Fibroblast of skin of back (primary cell): ENCODE data around the gene GPC5.
A peak's percentile ranks its signal among the peaks of the same experiment; 100 is the strongest.
"Not testable (repeated sequence)": the region's sequence is repeated elsewhere in the genome, so short reads cannot be mapped to it uniquely, and the experiment has no call there.

Experiments used
- DNase-seq: peaks from one replicate; pipeline ENCODE4 v3.0.0-alpha.2; 2013

The GPC5 gene

DNA sequence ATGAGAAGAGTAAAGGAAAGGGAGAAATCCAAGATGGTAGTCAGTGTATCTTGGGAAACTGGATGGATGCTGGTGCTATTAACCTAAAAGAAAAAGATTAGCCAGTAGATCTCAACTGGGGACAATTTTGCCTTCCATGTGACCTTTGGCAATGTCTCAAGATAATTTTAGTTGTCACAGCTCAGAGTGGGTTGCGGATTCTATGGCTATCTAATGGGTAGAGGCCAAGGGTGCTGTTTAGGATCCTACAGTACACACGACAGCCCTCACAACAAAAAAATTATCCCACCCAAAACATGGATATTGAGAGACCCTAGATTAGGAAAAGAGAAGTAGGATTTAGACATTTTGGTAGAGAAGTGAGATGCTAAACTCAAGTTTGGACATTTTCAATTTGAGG, 258.9 kb downstream of the GPC5 start:
- no peak for DNase-seq

DNA sequence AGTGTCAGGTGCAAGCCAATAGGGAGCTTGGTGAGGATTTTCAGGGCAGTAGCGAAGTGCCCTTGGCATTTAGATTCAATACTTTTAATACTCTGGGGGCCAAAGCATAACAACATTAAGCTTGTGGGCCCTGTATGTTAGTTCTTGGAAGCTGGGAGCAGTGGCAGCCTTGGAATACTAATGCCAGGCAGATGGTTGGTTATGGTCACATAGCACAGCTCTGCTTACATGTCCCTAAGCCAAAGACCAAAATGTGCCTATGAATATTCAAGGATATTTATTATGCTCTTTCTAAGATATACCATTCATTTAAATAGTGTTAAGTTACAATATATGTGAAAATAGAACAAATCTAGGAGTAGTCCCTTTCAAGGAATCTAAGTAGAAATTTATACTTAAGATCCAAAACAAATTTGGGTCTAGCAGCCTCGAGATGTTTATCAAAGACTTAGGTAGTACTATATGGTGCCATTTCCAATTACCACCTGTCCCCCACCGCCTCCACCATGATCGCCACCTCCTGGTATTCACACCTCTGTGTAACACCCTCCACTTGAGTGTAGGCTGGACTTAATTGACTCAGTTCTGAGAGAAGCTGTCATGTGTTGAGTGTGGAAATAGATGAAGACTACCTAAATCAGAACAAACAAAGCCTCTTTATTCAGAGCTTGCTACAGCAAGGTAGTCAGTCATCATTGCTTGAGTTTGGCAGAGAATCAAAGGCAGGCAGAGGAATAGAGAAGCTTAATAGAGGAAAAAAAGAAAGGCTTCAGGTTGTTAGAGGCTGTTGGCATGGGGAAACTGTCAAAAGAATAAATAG, 261.0 kb downstream of the GPC5 start:
- DNase-seq = no peak

DNA sequence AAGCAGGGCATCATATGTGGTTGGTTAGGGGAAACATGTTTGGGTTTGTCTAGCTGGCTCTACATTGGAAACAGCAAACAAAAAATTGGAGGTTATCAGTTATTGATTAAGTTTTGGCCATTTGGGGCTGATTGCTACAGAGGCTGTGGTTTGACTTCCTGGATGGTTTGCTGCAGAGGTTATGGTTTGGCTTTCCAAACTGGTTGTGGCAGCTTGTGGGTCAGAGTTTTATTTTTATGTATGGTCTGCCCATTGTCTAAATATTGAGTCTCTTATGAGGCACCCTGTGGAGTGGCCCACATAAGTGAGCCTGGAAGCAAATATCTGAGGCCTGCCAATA, 261.6 kb downstream of the GPC5 start:
- DNase-seq = no peak

DNA sequence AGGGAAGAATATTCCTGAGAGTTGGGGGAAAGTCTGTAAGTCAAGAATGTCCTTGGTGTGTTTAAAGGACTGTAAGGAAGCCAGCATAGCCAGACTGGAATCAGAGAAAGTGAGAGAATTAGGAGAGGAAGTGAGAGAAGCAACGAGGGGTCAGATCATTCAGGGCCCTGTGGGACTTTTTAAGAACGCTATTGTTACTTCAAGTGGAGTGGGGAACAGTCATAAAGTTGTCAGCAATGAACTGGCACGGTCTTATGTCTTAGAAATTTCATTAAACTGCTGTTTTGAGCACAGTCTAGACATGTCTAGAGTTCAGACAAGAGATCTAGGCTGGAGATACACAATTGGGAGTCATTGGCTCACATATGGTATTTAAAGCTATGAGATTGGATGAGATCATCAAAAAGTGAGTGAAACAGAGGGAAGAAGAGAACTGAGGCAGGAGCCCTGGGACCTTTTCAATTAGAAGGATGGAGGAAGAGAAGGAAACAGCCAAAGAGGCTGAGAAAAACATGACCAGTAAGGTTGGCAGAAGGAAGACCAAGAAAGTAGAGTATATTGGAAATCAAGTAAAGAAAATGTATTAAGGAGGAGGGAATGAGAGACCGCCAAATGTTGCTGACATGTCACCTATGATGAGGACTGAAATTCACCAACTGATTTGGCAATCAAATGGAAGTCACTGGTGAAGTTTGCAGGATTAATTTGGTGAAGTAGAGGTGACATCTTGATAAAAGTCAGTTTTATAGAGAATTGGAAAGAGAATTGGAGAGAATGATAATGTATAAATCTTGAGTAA, 263.5 kb downstream of the GPC5 start:
- no peak for DNase-seq

DNA sequence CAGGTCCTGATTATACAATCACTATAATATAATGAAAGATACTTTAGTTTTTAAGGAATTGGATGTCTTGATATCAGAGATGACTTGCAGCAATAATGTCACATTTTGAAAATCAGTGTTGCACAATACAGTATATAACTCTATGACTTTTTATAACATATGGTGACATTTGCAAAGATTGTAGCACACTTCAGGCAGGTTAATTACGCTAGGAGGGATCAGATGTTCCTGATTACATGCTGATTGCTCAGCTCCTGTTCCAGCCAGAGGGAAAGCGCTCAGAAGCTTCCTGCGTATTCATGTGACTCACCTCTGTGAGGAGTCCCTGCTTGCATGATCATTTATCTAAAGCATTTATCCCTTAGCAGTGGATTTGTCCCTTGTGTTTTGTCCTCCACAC, 265.6 kb downstream of the GPC5 start:
- DNase-seq = no peak

DNA sequence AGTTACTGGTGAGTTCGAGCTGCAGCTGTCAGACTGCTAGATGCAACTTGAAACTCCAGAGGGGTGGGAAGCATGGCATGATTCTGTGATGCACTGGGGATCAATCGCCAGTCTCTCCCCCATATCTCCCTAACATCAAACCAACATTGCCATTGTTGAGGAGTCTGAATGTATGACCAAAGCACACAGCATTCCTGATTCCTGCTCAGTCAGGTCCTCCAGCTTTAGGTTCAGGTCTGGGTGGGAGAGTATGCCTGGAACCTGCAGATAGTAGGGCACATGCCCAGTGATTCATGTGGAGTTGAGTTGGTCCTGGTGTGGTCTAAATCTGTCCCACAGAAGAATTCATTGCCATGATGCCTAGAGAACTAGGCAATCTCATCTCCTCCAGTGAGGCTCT, 269.1 kb downstream of the GPC5 start:
- DNase-seq = no peak

DNA sequence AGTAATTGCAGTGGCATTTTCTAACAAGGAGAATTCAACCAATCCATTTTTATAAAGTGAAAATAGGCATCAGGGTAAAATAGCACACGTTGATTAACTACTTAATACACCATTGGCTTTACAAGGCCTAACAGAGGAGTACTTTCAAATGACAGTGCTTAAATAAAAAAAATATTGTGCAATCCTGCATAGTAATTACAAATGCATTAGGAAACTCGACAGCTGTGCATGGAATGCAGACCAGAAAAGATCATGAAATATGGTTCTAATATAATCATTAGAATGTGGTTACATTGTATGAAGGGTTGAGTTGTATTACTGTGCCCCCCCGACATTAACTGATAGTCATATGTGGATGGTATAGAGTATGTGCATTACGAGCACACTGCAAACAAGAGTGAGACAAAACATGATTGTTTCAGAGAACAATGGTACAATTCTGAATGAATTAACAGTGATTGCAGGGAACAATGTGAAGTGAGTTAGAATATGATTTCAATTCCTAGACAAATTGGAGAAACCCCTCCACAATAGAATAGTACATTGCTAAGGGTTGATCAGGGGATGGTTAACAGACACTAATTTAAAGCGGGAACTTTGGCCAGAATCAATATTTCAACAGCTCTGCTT, 270.6 kb downstream of the GPC5 start:
- DNase-seq = no peak

DNA sequence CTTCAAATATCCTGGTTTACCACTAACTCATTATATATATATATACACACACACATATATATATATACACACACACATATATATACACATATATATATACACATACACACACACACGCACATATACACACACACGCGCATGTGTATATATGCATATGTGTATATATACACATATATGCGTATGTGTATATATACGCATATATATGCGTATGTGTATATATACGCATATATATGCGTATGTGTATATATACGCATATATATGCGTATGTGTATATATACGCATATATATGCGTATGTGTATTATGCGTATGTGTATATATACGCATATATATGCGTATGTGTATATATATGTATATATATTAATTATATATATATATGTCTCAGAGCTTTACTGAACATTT, 275.9 kb downstream of the GPC5 start:
- DNase-seq = not testable (repeated sequence)

DNA sequence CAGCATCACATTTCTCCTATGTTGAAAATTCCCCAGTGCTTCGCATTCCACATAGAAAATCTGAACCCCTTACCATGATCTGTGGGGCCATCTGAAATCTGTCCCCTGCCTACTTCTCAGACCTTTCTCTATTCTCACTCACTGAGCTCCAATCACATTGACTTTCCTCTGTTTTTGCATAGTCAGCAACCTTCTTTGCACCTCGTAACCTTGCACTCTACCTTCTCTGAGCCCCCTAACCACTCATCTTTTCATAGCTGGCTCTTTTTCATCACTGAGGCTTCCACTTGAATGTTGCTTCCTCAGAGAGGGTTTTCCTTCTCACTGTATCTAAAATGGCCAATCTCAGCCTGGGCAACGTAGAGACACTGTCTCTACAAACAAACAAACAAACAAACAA, 286.3 kb downstream of the GPC5 start:
- no peak for DNase-seq

DNA sequence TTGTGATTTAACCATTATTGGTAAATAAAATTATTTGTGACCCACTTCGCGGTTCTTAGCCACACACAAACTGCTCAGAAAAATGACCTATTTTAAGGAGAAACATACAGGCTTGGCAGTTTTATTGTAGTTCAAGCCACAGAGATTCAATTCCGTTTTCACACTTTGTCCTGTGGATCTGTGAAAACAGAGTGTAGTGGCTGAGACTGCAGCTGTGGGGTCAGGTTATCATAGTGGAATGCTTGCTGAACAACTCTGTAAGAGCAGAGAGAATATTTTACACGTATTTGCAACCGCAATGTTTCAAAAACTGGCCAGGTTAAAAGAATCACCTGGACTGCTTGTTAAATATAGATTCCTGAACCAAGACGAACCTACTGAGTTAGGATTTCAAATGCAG, 292.5 kb downstream of the GPC5 start:
- no peak for DNase-seq

DNA sequence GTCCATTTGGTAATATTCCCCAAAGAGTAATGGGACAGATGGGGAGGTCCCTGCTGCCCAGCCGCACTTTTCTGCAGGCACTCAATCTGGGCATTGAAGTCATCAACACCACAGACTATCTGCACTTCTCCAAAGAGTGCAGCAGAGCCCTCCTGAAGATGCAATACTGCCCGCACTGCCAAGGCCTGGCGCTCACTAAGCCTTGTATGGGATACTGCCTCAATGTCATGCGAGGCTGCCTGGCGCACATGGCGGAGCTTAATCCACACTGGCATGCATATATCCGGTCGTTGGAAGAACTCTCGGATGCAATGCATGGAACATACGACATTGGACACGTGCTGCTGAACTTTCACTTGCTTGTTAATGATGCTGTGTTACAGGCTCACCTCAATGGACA, 295.0 kb downstream of the GPC5 start:
- DNase-seq = no peak

DNA sequence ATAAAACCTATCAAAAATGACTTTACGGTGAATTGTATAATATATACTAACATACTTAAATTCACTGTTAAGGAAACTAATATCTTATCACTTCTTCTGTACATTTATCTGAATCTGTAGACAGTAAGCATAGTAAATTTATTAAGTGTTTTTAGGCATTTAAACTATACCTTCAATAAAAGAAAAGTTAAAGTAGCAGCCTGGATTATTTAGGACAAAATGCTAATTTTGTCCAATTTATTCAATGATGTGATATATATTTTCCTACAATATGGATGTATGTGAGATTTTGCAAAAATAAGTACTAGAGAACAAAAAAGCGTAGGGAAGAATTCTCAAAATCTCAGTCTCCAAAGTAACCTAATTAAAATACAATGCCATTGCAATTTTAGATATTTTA, 299.9 kb downstream of the GPC5 start:
- DNase-seq = no peak

DNA sequence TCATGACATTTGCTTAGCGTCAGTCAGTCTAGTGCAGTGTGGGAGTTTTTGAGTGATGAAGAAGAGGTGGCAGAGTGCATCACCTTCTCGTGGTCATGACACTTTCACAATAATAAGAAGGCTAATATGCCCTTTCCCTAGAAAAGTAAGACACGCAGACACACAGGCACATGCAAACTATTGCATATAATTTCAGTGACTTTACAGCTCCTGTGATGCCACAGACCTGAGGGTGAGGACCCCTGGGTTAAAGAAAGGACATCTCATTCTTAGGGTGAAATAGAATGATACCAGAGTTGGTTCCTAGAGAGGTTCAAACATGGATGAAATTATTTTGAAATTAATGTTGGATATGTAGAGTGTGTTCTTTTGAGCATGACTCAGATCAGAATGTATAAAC, 300.3 kb downstream of the GPC5 start:
- DNase-seq = no peak

DNA sequence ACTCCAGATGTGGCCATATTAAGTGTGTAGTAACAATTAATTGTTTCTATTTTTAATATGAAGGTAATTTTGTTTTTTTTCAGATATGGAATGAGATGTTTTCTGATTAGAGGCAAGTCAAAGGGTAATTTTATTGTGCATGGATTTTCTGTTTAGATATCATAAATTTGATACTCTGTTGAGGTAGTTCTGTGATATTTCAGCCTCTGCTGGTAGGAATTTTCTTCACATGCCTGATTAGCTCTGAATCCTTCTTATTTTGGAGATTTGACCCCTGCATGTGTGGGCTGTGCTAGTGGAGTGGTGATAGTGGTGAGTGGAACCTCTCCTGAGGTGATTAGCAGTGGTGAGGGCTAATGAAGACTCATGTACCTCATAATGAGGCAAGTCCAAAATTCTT, 301.4 kb downstream of the GPC5 start:
- no peak for DNase-seq

DNA sequence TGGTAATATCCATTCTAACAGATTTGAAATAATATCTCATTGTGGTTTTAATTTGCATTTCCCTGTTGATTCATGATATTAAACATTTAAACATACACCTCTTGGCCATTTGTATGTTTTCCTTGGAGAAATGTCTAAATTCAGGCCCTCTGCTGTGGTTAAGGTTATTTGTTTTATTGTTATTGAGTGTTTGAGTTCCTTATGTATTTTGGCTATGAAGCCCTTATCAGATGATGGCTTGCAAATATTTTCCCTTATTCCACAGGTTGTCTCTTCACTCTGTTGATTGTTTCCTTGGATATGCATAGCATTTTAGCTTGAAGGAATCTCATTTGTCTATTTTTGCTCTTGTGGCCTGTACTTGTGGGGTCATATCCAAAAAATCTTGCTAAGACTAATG, 303.6 kb downstream of the GPC5 start:
- no peak for DNase-seq

DNA sequence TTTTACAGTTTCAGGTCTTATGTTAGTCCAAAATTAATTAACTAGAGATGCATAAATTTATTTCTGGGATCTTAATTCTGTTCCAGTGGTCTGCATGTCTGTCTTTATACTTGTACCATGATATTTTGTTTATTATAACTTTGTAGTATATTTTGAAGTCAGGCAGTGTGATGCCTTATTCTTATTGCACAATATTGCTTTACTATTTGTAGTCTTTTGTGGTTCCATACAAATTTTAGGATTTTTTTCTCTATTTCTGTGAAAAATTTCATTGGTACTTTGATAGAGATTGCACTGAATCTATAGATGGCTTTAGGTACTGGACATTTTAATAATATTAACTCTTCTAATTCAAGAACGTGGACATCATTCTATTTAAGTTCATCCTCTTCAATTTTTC, 304.0 kb downstream of the GPC5 start:
- DNase-seq = no peak

DNA sequence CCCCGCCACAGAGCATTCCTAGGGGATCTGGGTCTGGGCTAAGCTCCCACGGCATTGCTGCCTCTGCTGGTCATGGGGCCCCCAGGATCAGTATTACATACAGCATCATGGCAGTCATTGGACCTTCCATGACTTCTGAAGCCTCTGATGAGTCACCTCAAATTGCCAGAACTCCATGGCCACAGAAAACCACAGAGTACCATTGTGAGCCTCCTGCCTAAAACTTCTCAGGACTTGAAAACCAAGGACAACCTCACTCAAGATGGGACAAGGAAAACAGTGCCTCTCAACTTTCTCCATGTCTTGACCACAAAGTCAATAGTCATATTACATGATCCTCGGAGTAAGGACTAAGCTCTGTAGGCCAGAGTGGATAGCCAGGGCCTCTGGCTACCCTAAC, 306.0 kb downstream of the GPC5 start:
- peak; percentile 6 for DNase-seq

DNA sequence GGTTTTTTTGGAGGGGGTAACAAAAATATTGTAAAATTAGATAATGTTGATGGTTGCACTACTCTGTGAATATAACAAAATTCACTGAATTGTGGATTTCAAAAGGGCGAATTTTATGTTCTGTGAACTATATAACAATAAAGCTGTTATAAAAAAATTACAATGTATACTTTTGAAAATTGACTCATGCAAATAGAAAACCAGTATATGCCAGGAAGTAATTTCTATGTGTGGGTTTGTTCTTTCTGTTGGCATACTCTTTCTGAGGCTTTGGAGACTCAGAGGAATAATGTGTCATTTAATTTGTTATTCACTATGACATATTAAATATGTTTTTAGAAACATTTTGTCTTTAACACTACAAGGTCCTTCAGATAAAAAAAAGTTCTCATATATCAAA, 310.1 kb downstream of the GPC5 start:
- DNase-seq = no peak

DNA sequence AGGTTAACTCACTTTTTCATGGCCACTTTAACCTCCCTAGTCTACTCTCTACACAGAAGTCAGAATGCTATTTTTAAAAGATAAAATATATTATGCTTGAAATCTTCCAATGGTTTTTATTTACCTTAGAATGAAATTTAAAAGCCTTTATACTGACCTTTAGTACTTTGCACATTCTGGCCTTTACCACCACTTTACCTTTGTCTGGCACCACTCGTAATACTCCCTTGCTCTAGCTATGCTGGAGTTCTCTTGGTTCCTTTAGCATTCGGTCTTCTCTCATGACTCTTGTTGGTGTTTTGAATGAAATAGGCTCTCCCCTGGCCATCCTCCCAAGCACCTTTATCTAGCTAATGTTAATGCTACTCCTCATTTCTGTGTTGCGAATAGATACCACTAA, 310.8 kb downstream of the GPC5 start:
- no peak for DNase-seq

DNA sequence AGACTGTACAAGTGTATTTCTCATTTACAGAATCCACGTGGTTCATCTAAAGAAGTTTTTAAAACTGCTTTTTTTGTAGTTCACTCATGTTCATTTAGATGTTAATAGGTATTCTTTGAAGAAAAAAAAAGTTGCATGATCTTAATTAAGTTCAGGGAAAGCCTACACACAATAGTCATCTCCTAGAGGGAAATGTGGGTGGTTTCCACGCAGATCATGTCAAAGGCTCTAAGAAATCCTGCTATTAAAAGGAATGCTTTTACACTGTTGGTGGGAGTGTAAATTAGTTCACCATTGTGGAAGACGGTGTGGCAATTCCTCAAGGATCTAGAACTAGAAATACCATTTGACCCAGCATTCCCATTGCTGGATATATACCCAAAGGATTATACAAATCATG, 312.3 kb downstream of the GPC5 start:
- DNase-seq = no peak

DNA sequence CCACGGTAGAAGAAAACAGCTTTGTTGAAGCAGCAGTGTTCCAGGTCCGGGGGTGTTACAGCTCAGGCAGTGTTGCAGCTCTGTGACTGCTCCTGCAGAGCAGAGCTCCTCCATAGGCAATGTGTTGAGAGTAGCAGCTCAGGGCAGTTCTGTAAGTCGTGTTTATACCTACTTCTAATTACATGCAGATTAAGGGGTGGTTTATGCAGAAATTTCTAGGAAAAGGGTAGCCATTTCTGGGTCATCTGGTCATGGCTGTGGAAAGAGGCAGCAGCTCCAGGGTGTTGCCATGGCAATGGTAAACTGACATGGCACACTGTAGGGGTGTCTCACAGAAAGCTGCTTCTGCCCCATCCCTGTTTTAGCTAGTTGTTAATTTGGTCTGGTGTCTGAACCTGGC, 316.4 kb downstream of the GPC5 start:
- DNase-seq = no peak

DNA sequence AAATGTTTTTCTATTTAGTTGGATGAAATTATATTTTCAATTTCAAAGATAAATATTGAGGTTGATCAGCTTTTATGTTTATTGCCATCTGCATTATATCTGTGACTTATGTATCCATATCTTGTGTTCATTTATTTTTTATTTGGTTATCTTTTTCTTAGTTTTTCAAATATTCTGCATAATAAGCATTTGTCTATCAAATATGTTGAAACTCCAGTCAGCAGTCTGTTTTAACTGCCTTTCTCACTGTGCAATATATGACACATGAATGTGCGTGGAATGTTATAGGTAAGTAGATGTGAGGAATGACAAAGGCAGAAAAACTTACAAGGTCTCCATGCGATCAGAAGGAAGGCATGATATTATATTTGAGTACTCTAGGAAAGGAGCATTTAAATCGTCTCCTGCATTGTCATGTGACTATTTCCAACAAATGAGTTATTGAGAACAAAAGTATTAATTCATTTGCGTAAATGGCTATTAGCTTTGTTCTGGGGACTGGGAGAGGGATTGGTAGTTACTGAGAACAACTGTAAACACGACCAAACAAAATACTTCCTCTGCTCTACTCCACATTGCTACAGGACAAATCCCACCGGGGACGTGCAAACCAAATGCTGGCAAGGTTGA, 318.1 kb downstream of the GPC5 start:
- no peak for DNase-seq

DNA sequence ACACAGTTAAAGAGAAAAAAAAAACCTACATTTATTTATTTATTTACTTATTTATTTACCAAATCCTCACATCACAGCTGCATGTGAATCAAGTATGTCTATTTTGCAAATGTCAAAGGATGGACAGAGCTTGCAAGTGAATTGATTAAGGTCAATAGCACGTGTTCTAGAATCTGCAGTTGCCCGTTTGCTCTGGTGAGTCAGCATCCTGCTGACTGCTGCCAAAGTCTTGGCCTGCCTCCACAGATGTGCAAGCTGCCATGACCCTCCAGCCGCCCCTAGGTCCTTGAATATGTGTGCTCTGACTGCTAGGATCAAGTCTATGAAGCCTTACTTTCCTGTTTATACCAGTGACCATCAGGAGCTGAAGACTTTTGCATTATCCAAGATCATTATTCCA, 320.6 kb downstream of the GPC5 start:
- peak; percentile 6 for DNase-seq
